Astrocyte (in vitro differentiated cells and primary cell): ENCODE measurements around the gene MYO1E. TPM values are rescaled to one million over a fixed set of nuclear protein-coding genes. Genes with fewer than 3 reads are reported as not detected.
A peak's percentile ranks its signal among the peaks of the same experiment; 100 is the strongest.

Experiments
- DNase-seq: peaks from one replicate; pipeline ENCODE4 v3.0.0-alpha.2; 2010; ENCODE audit warnings: low read depth
- FAIRE-seq: peaks from 2 replicates; lab custom pipeline; 2011; peaks lifted over from hg19 to GRCh38; lab: Jason Lieb, UNC
- H2AFZ ChIP-seq: 2 replicates; pipeline ENCODE4 v1.6.0; 2012; ENCODE audit warnings: low read depth, low read length, inconsistent platforms
- H3K27ac ChIP-seq: 2 replicates; pipeline ENCODE4 v1.5.1; 2011; ENCODE audit warnings: low read depth, low read length, inconsistent platforms
- H3K27me3 ChIP-seq: 2 replicates; pipeline ENCODE4 v1.6.0; 2011; ENCODE audit warnings: low read length, inconsistent platforms; ENCODE audit not compliant: insufficient read depth
- H3K36me3 ChIP-seq: 2 replicates; pipeline ENCODE4 v1.5.1; 2011; ENCODE audit warnings: low read length, inconsistent platforms; ENCODE audit not compliant: insufficient read depth
- H3K4me1 ChIP-seq: 2 replicates; pipeline ENCODE4 v1.5.1; 2011; ENCODE audit warnings: low read length, inconsistent platforms; ENCODE audit not compliant: insufficient read depth
- H3K4me2 ChIP-seq: 2 replicates; pipeline ENCODE4 v1.6.0; 2012; ENCODE audit warnings: low read length, inconsistent platforms
- H3K4me3 ChIP-seq: 2 replicates; pipeline ENCODE4 v1.5.1; 2011; ENCODE audit warnings: low read depth, mild to moderate bottlenecking, low read length, inconsistent platforms; ENCODE audit not compliant: insufficient read depth
- H3K79me2 ChIP-seq: 2 replicates; pipeline ENCODE4 v1.6.0; 2012; ENCODE audit warnings: mild to moderate bottlenecking, low read length, inconsistent platforms; ENCODE audit not compliant: insufficient read depth
- H3K9ac ChIP-seq: 2 replicates; pipeline ENCODE4 v1.6.0; 2012; ENCODE audit warnings: mild to moderate bottlenecking, low read length, inconsistent platforms
- H3K9me3 ChIP-seq: 2 replicates; pipeline ENCODE4 v1.5.1; 2012; ENCODE audit warnings: low read depth, mild to moderate bottlenecking, low read length, inconsistent platforms; ENCODE audit not compliant: insufficient read depth
- H4K20me1 ChIP-seq: 2 replicates; pipeline ENCODE4 v1.6.0; 2012; ENCODE audit warnings: low read length, inconsistent platforms; ENCODE audit not compliant: insufficient read depth
- H3K27ac Mint-ChIP-seq: one replicate; pipeline ENCODE4 v1.8.0; 2021; ENCODE audit warnings: mild to moderate bottlenecking, mixed read lengths; ENCODE audit not compliant: unreplicated experiment
- H3K27me3 Mint-ChIP-seq: one replicate; pipeline ENCODE4 v1.8.0; 2021; ENCODE audit warnings: low read depth, mixed read lengths; ENCODE audit not compliant: unreplicated experiment
- H3K36me3 Mint-ChIP-seq: one replicate; pipeline ENCODE4 v1.8.0; 2021; ENCODE audit warnings: low read depth, mixed read lengths; ENCODE audit not compliant: unreplicated experiment
- H3K4me1 Mint-ChIP-seq: one replicate; pipeline ENCODE4 v1.8.0; 2021; ENCODE audit warnings: low read depth, mixed read lengths; ENCODE audit not compliant: unreplicated experiment
- H3K4me3 Mint-ChIP-seq: one replicate; pipeline ENCODE4 v1.8.0; 2021; ENCODE audit warnings: mild to moderate bottlenecking, moderate library complexity, mixed read lengths; ENCODE audit not compliant: unreplicated experiment
- H3K9me3 Mint-ChIP-seq: one replicate; pipeline ENCODE4 v1.8.0; 2021; ENCODE audit warnings: mild to moderate bottlenecking, mixed read lengths; ENCODE audit not compliant: unreplicated experiment
- EZH2 ChIP-seq: IDR thresholded peaks from 2 replicates; pipeline ENCODE4 v1.6.1; 2012; ENCODE audit warnings: mild to moderate bottlenecking, low read length, inconsistent platforms; ENCODE audit not compliant: insufficient read depth
- total RNA-seq: library from RNA; stranded (reverse); gene quantifications from 2 replicates; pipeline ENCODE4 v1.2.1, GENCODE V29; 2021
- TF ChIP-seq, protein P1 (sequence below): IDR thresholded peaks from 2 replicates; pipeline ENCODE4 v1.5.1; 2011; ENCODE audit warnings: low read depth, mild to moderate bottlenecking, inconsistent platforms, low read length, moderate library complexity; ENCODE audit not compliant: insufficient read depth

The MYO1E gene
- total RNA-seq, 1 donor from 2014 or later, result 227 TPM

- TF ChIP-seq, protein P1, sequence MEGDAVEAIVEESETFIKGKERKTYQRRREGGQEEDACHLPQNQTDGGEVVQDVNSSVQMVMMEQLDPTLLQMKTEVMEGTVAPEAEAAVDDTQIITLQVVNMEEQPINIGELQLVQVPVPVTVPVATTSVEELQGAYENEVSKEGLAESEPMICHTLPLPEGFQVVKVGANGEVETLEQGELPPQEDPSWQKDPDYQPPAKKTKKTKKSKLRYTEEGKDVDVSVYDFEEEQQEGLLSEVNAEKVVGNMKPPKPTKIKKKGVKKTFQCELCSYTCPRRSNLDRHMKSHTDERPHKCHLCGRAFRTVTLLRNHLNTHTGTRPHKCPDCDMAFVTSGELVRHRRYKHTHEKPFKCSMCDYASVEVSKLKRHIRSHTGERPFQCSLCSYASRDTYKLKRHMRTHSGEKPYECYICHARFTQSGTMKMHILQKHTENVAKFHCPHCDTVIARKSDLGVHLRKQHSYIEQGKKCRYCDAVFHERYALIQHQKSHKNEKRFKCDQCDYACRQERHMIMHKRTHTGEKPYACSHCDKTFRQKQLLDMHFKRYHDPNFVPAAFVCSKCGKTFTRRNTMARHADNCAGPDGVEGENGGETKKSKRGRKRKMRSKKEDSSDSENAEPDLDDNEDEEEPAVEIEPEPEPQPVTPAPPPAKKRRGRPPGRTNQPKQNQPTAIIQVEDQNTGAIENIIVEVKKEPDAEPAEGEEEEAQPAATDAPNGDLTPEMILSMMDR, result no peak
- TF ChIP-seq EZH2, result no peak
- Histone ChIP-seq H3K4me2 (peak overlapping the region; percentile 92), H2AFZ (no peak overlapping the region), H4K20me1 (no peaks in the 10 kb centered on the region), H3K4me3 (peak overlapping the region; percentile 85), H3K36me3 (peaks cover 13% of the 10 kb centered on the region), H3K27me3 (no peaks in the 10 kb centered on the region), H3K79me2 (peaks cover 46% of the 10 kb centered on the region), H3K27ac (peak overlapping the region; percentile 80), H3K4me1 (peaks cover 6% of the 10 kb centered on the region), H3K9me3 (no peaks in the 10 kb centered on the region), H3K9ac (peak overlapping the region; percentile 87)
- no peak for FAIRE-seq
- Mint-ChIP-seq H3K4me3 (peak overlapping the region; percentile 97), H3K36me3 (no peaks in the 10 kb centered on the region), H3K4me1 (peaks cover 5% of the 10 kb centered on the region), H3K9me3 (no peaks in the 10 kb centered on the region), H3K27me3 (no peaks in the 10 kb centered on the region), H3K27ac (peak overlapping the region; percentile 95)
- no peak for DNase-seq
These were observed 266.8 kb downstream of the MYO1E start for GRCh38 chr15:59105854-59106253.

- no peaks in the 10 kb centered on the region for H3K36me3 Mint-ChIP-seq
- DNase-seq (peak; percentile 86), FAIRE-seq (peak; percentile 65)
- peak within 1 kb of the TSS; percentile 80 for H2AFZ ChIP-seq
- peak within 1 kb of the TSS; percentile 92 for H3K4me2 ChIP-seq
- H3K27me3 ChIP-seq, result no peaks in the 10 kb centered on the region
- no peak for TF ChIP-seq EZH2
- TF ChIP-seq, protein P1, result no peak
- H3K4me3 Mint-ChIP-seq, result peak within 1 kb of the TSS; percentile 97
- H3K36me3 ChIP-seq, result peaks cover 13% of the 10 kb centered on the region
- H3K79me2 ChIP-seq, result peaks cover 40% of the 10 kb centered on the region
- H3K9ac ChIP-seq, result peak within 1 kb of the TSS; percentile 87
- H3K9me3 ChIP-seq, result no peaks in the 10 kb centered on the region
- peak within 1 kb of the TSS; percentile 80 for H3K27ac ChIP-seq
- no peaks in the 10 kb centered on the region for H4K20me1 ChIP-seq
- no peaks in the 10 kb centered on the region for H3K9me3 Mint-ChIP-seq
- H3K4me3 ChIP-seq, result peak within 1 kb of the TSS; percentile 85
- no peaks in the 10 kb centered on the region for H3K27me3 Mint-ChIP-seq
- peaks cover 6% of the 10 kb centered on the region for H3K4me1 ChIP-seq
- H3K4me1 Mint-ChIP-seq, result peaks cover 5% of the 10 kb centered on the region
- peak within 1 kb of the TSS; percentile 95 for H3K27ac Mint-ChIP-seq
These were observed 267.5 kb downstream of the MYO1E start, which contains the start of gene CCNB2 for GRCh38 chr15:59104912-59105732. CCNB2 (plus strand) TSS chr15:59105146; CDS start chr15:59105269, 123 bp downstream.

- H3K9ac ChIP-seq, result peak overlapping the region; percentile 87
- H3K4me1 ChIP-seq, result peaks cover 6% of the 10 kb centered on the region
- H3K36me3 Mint-ChIP-seq, result no peaks in the 10 kb centered on the region
- no peaks in the 10 kb centered on the region for H3K27me3 Mint-ChIP-seq
- H3K27ac Mint-ChIP-seq, result peak overlapping the region; percentile 95
- no peaks in the 10 kb centered on the region for H3K9me3 Mint-ChIP-seq
- H3K27me3 ChIP-seq, result no peaks in the 10 kb centered on the region
- TF ChIP-seq, protein P1, result no peak
- no peak for TF ChIP-seq EZH2
- peak overlapping the region; percentile 92 for H3K4me2 ChIP-seq
- H3K9me3 ChIP-seq, result no peaks in the 10 kb centered on the region
- H3K4me3 Mint-ChIP-seq, result peak overlapping the region; percentile 97
- peak overlapping the region; percentile 85 for H3K4me3 ChIP-seq
- FAIRE-seq (no peak), DNase-seq (no peak)
- peak overlapping the region; percentile 66 for H2AFZ ChIP-seq
- H3K4me1 Mint-ChIP-seq, result peaks cover 5% of the 10 kb centered on the region
- peaks cover 17% of the 10 kb centered on the region for H3K36me3 ChIP-seq
- H3K27ac ChIP-seq, result peak overlapping the region; percentile 80
- H3K79me2 ChIP-seq, result peaks cover 40% of the 10 kb centered on the region
- no peaks in the 10 kb centered on the region for H4K20me1 ChIP-seq
These were observed 268.1 kb downstream of the MYO1E start for GRCh38 chr15:59104602-59104911.
